ENCODE data around the gene THAP10.

GRCh38 chr15:70863450-70864218, 28.6 kb downstream of the THAP10 start:
- TF ChIP-seq TARDBP (IDR thresholded peaks at IDR 0.05) (no peak), EP300 (IDR thresholded peaks at IDR 0.05; ENCODE audit: low read length) (no peak), DPF2 (IDR thresholded peaks at IDR 0.05) (no peak), KAT8 (IDR thresholded peaks at IDR 0.05; ENCODE audit: low read depth) (no peak), MEF2A (IDR thresholded peaks at IDR 0.05; ENCODE audit: control insufficient read depth, low read depth, low read length) (no peak), CTCF (IDR thresholded peaks at IDR 0.05 in 2 of 3, conservative IDR thresholded peaks at IDR 0.05 in 1 of 3; ENCODE audit: insufficient read depth in 2 of 3, low read depth in 1 of 3, low read length in 3 of 3) (no peak), TAF1 (IDR thresholded peaks at IDR 0.05; ENCODE audit: control insufficient read depth, extremely low read depth, insufficient read depth, low read length, severe bottlenecking) (no peak), MYNN (IDR thresholded peaks at IDR 0.05) (no peak), MYNN (CRISPR knock-in tag; IDR thresholded peaks at IDR 0.05) (no peak)
- TF ChIP-seq, protein P1, sequence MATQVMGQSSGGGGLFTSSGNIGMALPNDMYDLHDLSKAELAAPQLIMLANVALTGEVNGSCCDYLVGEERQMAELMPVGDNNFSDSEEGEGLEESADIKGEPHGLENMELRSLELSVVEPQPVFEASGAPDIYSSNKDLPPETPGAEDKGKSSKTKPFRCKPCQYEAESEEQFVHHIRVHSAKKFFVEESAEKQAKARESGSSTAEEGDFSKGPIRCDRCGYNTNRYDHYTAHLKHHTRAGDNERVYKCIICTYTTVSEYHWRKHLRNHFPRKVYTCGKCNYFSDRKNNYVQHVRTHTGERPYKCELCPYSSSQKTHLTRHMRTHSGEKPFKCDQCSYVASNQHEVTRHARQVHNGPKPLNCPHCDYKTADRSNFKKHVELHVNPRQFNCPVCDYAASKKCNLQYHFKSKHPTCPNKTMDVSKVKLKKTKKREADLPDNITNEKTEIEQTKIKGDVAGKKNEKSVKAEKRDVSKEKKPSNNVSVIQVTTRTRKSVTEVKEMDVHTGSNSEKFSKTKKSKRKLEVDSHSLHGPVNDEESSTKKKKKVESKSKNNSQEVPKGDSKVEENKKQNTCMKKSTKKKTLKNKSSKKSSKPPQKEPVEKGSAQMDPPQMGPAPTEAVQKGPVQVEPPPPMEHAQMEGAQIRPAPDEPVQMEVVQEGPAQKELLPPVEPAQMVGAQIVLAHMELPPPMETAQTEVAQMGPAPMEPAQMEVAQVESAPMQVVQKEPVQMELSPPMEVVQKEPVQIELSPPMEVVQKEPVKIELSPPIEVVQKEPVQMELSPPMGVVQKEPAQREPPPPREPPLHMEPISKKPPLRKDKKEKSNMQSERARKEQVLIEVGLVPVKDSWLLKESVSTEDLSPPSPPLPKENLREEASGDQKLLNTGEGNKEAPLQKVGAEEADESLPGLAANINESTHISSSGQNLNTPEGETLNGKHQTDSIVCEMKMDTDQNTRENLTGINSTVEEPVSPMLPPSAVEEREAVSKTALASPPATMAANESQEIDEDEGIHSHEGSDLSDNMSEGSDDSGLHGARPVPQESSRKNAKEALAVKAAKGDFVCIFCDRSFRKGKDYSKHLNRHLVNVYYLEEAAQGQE (IDR thresholded peaks at IDR 0.05; ENCODE audit: borderline replicate concordance) = no peak
- TF ChIP-seq, protein P1 (CRISPR knock-in tag; IDR thresholded peaks at IDR 0.05; ENCODE audit: low read depth) = no peak
- TF ChIP-seq, protein P2, sequence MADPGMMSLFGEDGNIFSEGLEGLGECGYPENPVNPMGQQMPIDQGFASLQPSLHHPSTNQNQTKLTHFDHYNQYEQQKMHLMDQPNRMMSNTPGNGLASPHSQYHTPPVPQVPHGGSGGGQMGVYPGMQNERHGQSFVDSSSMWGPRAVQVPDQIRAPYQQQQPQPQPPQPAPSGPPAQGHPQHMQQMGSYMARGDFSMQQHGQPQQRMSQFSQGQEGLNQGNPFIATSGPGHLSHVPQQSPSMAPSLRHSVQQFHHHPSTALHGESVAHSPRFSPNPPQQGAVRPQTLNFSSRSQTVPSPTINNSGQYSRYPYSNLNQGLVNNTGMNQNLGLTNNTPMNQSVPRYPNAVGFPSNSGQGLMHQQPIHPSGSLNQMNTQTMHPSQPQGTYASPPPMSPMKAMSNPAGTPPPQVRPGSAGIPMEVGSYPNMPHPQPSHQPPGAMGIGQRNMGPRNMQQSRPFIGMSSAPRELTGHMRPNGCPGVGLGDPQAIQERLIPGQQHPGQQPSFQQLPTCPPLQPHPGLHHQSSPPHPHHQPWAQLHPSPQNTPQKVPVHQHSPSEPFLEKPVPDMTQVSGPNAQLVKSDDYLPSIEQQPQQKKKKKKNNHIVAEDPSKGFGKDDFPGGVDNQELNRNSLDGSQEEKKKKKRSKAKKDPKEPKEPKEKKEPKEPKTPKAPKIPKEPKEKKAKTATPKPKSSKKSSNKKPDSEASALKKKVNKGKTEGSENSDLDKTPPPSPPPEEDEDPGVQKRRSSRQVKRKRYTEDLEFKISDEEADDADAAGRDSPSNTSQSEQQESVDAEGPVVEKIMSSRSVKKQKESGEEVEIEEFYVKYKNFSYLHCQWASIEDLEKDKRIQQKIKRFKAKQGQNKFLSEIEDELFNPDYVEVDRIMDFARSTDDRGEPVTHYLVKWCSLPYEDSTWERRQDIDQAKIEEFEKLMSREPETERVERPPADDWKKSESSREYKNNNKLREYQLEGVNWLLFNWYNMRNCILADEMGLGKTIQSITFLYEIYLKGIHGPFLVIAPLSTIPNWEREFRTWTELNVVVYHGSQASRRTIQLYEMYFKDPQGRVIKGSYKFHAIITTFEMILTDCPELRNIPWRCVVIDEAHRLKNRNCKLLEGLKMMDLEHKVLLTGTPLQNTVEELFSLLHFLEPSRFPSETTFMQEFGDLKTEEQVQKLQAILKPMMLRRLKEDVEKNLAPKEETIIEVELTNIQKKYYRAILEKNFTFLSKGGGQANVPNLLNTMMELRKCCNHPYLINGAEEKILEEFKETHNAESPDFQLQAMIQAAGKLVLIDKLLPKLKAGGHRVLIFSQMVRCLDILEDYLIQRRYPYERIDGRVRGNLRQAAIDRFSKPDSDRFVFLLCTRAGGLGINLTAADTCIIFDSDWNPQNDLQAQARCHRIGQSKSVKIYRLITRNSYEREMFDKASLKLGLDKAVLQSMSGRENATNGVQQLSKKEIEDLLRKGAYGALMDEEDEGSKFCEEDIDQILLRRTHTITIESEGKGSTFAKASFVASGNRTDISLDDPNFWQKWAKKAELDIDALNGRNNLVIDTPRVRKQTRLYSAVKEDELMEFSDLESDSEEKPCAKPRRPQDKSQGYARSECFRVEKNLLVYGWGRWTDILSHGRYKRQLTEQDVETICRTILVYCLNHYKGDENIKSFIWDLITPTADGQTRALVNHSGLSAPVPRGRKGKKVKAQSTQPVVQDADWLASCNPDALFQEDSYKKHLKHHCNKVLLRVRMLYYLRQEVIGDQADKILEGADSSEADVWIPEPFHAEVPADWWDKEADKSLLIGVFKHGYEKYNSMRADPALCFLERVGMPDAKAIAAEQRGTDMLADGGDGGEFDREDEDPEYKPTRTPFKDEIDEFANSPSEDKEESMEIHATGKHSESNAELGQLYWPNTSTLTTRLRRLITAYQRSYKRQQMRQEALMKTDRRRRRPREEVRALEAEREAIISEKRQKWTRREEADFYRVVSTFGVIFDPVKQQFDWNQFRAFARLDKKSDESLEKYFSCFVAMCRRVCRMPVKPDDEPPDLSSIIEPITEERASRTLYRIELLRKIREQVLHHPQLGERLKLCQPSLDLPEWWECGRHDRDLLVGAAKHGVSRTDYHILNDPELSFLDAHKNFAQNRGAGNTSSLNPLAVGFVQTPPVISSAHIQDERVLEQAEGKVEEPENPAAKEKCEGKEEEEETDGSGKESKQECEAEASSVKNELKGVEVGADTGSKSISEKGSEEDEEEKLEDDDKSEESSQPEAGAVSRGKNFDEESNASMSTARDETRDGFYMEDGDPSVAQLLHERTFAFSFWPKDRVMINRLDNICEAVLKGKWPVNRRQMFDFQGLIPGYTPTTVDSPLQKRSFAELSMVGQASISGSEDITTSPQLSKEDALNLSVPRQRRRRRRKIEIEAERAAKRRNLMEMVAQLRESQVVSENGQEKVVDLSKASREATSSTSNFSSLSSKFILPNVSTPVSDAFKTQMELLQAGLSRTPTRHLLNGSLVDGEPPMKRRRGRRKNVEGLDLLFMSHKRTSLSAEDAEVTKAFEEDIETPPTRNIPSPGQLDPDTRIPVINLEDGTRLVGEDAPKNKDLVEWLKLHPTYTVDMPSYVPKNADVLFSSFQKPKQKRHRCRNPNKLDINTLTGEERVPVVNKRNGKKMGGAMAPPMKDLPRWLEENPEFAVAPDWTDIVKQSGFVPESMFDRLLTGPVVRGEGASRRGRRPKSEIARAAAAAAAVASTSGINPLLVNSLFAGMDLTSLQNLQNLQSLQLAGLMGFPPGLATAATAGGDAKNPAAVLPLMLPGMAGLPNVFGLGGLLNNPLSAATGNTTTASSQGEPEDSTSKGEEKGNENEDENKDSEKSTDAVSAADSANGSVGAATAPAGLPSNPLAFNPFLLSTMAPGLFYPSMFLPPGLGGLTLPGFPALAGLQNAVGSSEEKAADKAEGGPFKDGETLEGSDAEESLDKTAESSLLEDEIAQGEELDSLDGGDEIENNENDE (IDR thresholded peaks at IDR 0.05; ENCODE audit: low read depth, low read length) = no peak

All from K562 (cell line).